Measurements from ENCODE around the gene TTL. TPM values are rescaled to one million over a fixed set of nuclear protein-coding genes. Genes with fewer than 3 reads are reported as not detected.

Gene TTL
- total and polyA plus RNA-seq, 2 of the 13 experiments (the other 11 are each of a cell fraction or from before 2014, with no cell fraction given), result 19.0 to 59.8 TPM

- TF ChIP-seq REST (IDR thresholded peaks at IDR 0.05; ENCODE audit: borderline replicate concordance in 1 of 2, low read depth in 1 of 2, low read length in 2 of 2), result peak in 1 of 2 experiments; percentile 70; a peak in 2 of 4 replicates
- TF ChIP-seq TOE1 (CRISPR knock-in tag; IDR thresholded peaks at IDR 0.05), result peak; percentile 93; the same call in 1 of the 2 replicates
- TF ChIP-seq KAT2B (IDR thresholded peaks at IDR 0.05; ENCODE audit: borderline replicate concordance, low read depth, low read length), result no peak
- no peak for TF ChIP-seq PHB2 (IDR thresholded peaks at IDR 0.05; ENCODE audit: partially characterized antibody)
- TF ChIP-seq ZNF530 (CRISPR knock-in tag; IDR thresholded peaks at IDR 0.05; ENCODE audit: low read depth), result peak; percentile 78; the same call in 1 of the 2 replicates
- TF ChIP-seq ZNF646 (CRISPR knock-in tag; IDR thresholded peaks at IDR 0.05), result 0 out of 2 replicates have a peak, but pooled peaks have one; percentile 14
- peak; percentile 98 for TF ChIP-seq KMT2A (CRISPR knock-in tag; IDR thresholded peaks at IDR 0.05)
- TF ChIP-seq SMYD3 (CRISPR knock-in tag; IDR thresholded peaks at IDR 0.05), result peak; percentile 91; the same call in 1 of the 2 replicates
- peak; percentile 85 for TF ChIP-seq ZMYM2 (CRISPR knock-in tag; IDR thresholded peaks at IDR 0.05)
- peak; percentile 49; the same call in 1 of the 2 replicates for TF ChIP-seq TERF1 (CRISPR knock-in tag; IDR thresholded peaks at IDR 0.05)
- TF ChIP-seq ZNF468 (CRISPR knock-in tag; IDR thresholded peaks at IDR 0.05), result 0 out of 2 replicates have a peak, but pooled peaks have one; percentile 5
- peak; percentile 46; the same call in 1 of the 2 replicates for TF ChIP-seq BRCA1 (CRISPR knock-in tag; IDR thresholded peaks at IDR 0.05)
- TF ChIP-seq ZNF256 (CRISPR knock-in tag; conservative IDR thresholded peaks at IDR 0.05), result peak; percentile 99
- no peak for TF ChIP-seq TRIM24 (CRISPR knock-in tag; IDR thresholded peaks at IDR 0.05)
- TF ChIP-seq ARNTL (CRISPR knock-in tag; IDR thresholded peaks at IDR 0.05), result peak; percentile 86
- TF ChIP-seq SNAI1 (CRISPR knock-in tag; IDR thresholded peaks at IDR 0.05; ENCODE audit: borderline replicate concordance), result peak; percentile 95; the same call in 1 of the 2 replicates
Measured at GRCh38 chr2:112542123-112542983, 60.4 kb downstream of the TTL start, which contains the start of gene POLR1B (continued).
